Right lobe of liver (tissue), 4 donors: ENCODE data around the gene PPFIA4.

Experiments
- POLR2A ChIP-seq: fragments of 450-650 bp; IDR thresholded peaks from one replicate; pipeline ENCODE4 v1.6.1; 2017; ENCODE audit warnings: antibody characterized with exemption, mild to moderate bottlenecking
- TF ChIP-seq, protein P1 (sequence below), 4 donors: fragments of 200-600 bp in 3 of 4; fragments of 450-650 bp in 1 of 4; IDR thresholded peaks; one replicate each; pipeline versions ENCODE4 v1.5.1 to v1.8.0; 2016 to 2022; ENCODE audit warnings: antibody characterized with exemption in 4 of 4, mild to moderate bottlenecking in 2 of 4
- donor health status: DM: no; HTN: no; CAD: no.
- donor health status: DM: no; HTN: no; CAD: no.
- donor health status: DM: no; HTN: yes; CAD: no.

DNA sequence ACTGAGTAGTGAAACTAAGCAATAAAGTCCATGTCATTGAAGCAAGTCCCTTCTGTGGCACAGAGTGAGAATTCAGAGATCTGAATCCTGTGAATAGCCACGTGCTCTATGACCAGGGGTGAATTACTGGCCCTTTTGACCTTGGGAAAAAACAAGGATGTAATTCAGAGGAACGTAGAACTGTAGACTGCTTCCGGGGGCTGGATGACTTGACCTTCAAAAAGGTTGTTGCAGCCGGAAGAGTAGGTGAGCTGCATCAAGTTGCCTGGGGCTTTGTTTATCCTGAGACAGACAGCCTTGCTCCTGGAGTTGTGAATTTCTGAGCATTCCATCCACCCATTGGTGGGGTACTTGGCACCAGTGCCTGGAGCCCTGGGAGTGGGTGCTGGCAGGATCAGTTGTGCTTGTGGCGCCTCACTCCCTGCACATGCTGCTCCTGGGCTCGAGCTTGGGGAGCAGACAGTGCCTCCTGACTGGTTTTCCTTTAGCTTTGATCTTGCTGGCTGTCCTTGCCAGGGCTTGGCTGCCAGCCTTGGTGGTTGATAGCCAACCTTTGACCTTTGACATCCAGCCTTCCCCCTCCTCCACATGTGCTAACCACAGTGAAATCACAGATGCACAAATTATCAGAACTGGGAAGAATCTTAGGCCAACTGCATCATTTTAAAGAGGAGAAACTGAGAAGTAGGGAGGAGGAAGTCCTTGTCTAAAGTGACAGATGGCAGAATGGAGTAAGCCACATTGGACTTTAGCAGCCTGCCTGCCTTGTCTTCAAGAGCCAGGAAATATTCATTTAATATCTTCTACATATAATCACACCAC, 75.7 kb downstream of the PPFIA4 start:
- TF ChIP-seq, protein P1, sequence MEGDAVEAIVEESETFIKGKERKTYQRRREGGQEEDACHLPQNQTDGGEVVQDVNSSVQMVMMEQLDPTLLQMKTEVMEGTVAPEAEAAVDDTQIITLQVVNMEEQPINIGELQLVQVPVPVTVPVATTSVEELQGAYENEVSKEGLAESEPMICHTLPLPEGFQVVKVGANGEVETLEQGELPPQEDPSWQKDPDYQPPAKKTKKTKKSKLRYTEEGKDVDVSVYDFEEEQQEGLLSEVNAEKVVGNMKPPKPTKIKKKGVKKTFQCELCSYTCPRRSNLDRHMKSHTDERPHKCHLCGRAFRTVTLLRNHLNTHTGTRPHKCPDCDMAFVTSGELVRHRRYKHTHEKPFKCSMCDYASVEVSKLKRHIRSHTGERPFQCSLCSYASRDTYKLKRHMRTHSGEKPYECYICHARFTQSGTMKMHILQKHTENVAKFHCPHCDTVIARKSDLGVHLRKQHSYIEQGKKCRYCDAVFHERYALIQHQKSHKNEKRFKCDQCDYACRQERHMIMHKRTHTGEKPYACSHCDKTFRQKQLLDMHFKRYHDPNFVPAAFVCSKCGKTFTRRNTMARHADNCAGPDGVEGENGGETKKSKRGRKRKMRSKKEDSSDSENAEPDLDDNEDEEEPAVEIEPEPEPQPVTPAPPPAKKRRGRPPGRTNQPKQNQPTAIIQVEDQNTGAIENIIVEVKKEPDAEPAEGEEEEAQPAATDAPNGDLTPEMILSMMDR (IDR thresholded peaks at IDR 0.05): no peak
- TF ChIP-seq POLR2A: no peak
